ENCODE results near the gene HAO1. TPM values are rescaled to one million over a fixed set of nuclear protein-coding genes. Genes with fewer than 3 reads are reported as not detected.
A peak's percentile ranks its signal among the peaks of the same experiment; 100 is the strongest.

HAO1 gene
- total and polyA plus RNA-seq, 4 donors, result not detected

GRCh38 chr20:7926767-7927166 lies 13.5 kb downstream of the HAO1 start:
- H3K36me3 ChIP-seq (ENCODE audit: control insufficient read depth in 4 of 4, insufficient read depth in 4 of 4, low read length in 4 of 4), result no peaks in the 10 kb centered on the region
- no peak overlapping the region for H3K9ac ChIP-seq (ENCODE audit: insufficient read depth in 1 of 2, low read length in 2 of 2)
- DNase-seq (peak in 2 of 3 donors; percentile 21 to 38), ATAC-seq (ENCODE audit: insufficient read depth, low FRiP score) (no peak)
- H3K4me3 ChIP-seq, result no peak overlapping the region
- 13 to 20% methylated on average over 1 of the region's 1 CpG for WGBS, 2 donors
- H3K27ac ChIP-seq (ENCODE audit: low read depth in 1 of 2, low read length in 1 of 2), result no peak overlapping the region
- no peaks in the 10 kb centered on the region for H3K9me3 ChIP-seq (ENCODE audit: control insufficient read depth in 4 of 4, insufficient read depth in 3 of 4, low read length in 3 of 4)
- no peaks in the 10 kb centered on the region for H3K4me1 ChIP-seq (ENCODE audit: control insufficient read depth in 5 of 5, insufficient read depth in 5 of 5, low read length in 5 of 5)
- H3K27me3 ChIP-seq (ENCODE audit: control insufficient read depth in 3 of 3, insufficient read depth in 3 of 3, low read length in 2 of 3), result no peaks in the 10 kb centered on the region
- TF ChIP-seq CTCF (IDR thresholded peaks at IDR 0.05; ENCODE audit: control extremely low read depth, extremely low read depth), result peak; percentile 14

GRCh38 chr20:7926323-7926722 lies 13.9 kb downstream of the HAO1 start:
- no peak for TF ChIP-seq CTCF (IDR thresholded peaks at IDR 0.05; ENCODE audit: control extremely low read depth, extremely low read depth)
- Histone ChIP-seq H3K27me3 (ENCODE audit: control insufficient read depth in 3 of 3, insufficient read depth in 3 of 3, low read length in 2 of 3) (no peaks in the 10 kb centered on the region), H3K4me3 (no peak overlapping the region), H3K36me3 (ENCODE audit: control insufficient read depth in 4 of 4, insufficient read depth in 4 of 4, low read length in 4 of 4) (no peaks in the 10 kb centered on the region), H3K9me3 (ENCODE audit: control insufficient read depth in 4 of 4, insufficient read depth in 3 of 4, low read length in 3 of 4) (no peaks in the 10 kb centered on the region), H3K4me1 (ENCODE audit: control insufficient read depth in 5 of 5, insufficient read depth in 5 of 5, low read length in 5 of 5) (no peaks in the 10 kb centered on the region), H3K9ac (ENCODE audit: insufficient read depth in 1 of 2, low read length in 2 of 2) (no peak overlapping the region), H3K27ac (ENCODE audit: low read depth in 1 of 2, low read length in 1 of 2) (no peak overlapping the region)
- WGBS, 2 donors, result 30 to 45% methylated on average over 3 of the region's 3 CpGs
- ATAC-seq (ENCODE audit: insufficient read depth, low FRiP score), result no peak
- no peak for DNase-seq

- DNase-seq (peak in 2 of 3 donors; percentile 38 to 44), ATAC-seq (ENCODE audit: insufficient read depth, low FRiP score) (no peak)
- Histone ChIP-seq H3K9me3 (ENCODE audit: control insufficient read depth in 4 of 4, insufficient read depth in 3 of 4, low read length in 3 of 4) (no peaks in the 10 kb centered on the region), H3K9ac (ENCODE audit: insufficient read depth in 1 of 2, low read length in 2 of 2) (no peak overlapping the region), H3K36me3 (ENCODE audit: control insufficient read depth in 4 of 4, insufficient read depth in 4 of 4, low read length in 4 of 4) (no peaks in the 10 kb centered on the region), H3K27ac (ENCODE audit: low read depth in 1 of 2, low read length in 1 of 2) (no peak overlapping the region), H3K4me3 (no peak overlapping the region), H3K4me1 (ENCODE audit: control insufficient read depth in 5 of 5, insufficient read depth in 5 of 5, low read length in 5 of 5) (no peaks in the 10 kb centered on the region), H3K27me3 (ENCODE audit: control insufficient read depth in 3 of 3, insufficient read depth in 3 of 3, low read length in 2 of 3) (no peaks in the 10 kb centered on the region)
- TF ChIP-seq CTCF (IDR thresholded peaks at IDR 0.05; ENCODE audit: control extremely low read depth, extremely low read depth), result no peak
- WGBS, 2 donors, result 23 to 43% methylated on average over 3 of the region's 3 CpGs
Measured at GRCh38 chr20:7924692-7925091, 15.6 kb downstream of the HAO1 start.

GRCh38 chr20:7916648-7917047 lies 23.6 kb downstream of the HAO1 start:
- Histone ChIP-seq H3K4me3 (no peak overlapping the region), H3K27me3 (ENCODE audit: control insufficient read depth in 3 of 3, insufficient read depth in 3 of 3, low read length in 2 of 3) (no peaks in the 10 kb centered on the region), H3K9ac (ENCODE audit: insufficient read depth in 1 of 2, low read length in 2 of 2) (no peak overlapping the region), H3K27ac (ENCODE audit: low read depth in 1 of 2, low read length in 1 of 2) (no peak overlapping the region), H3K36me3 (ENCODE audit: control insufficient read depth in 4 of 4, insufficient read depth in 4 of 4, low read length in 4 of 4) (no peaks in the 10 kb centered on the region), H3K9me3 (ENCODE audit: control insufficient read depth in 4 of 4, insufficient read depth in 3 of 4, low read length in 3 of 4) (no peaks in the 10 kb centered on the region), H3K4me1 (ENCODE audit: control insufficient read depth in 5 of 5, insufficient read depth in 5 of 5, low read length in 5 of 5) (peaks cover 0 to 2% (median 0%) of the 10 kb centered on the region in 5 donors)
- 93 to 97% methylated on average over 1 of the region's 1 CpG for WGBS, 2 donors
- no peak for DNase-seq
- no peak for ATAC-seq (ENCODE audit: insufficient read depth, low FRiP score)
- no peak for TF ChIP-seq CTCF (IDR thresholded peaks at IDR 0.05; ENCODE audit: control extremely low read depth, extremely low read depth)
